Left hindlimb (tissue), 1 donor: ENCODE data around the gene MTCL1.

Experiments
- DNase-seq: peaks from one replicate; pipeline ENCODE4 v3.0.0-alpha.2; 2018

The MTCL1 gene

GRCh38 chr18:8776013-8776943 is 70.9 kb downstream of the MTCL1 start:
- DNase-seq, result no peak

- no peak for DNase-seq
These were observed 72.5 kb downstream of the MTCL1 start for GRCh38 chr18:8777846-8778245.

GRCh38 chr18:8778386-8778785 is 73.0 kb downstream of the MTCL1 start:
- DNase-seq, result no peak

- DNase-seq, result no peak
These were observed 73.5 kb downstream of the MTCL1 start for GRCh38 chr18:8778824-8779223.

GRCh38 chr18:8779251-8779650 is 73.9 kb downstream of the MTCL1 start:
- no peak for DNase-seq

- no peak for DNase-seq
These were observed 74.9 kb downstream of the MTCL1 start for GRCh38 chr18:8780227-8780626.

GRCh38 chr18:8781671-8782070 is 76.3 kb downstream of the MTCL1 start:
- DNase-seq, result no peak

- no peak for DNase-seq
These were observed 78.1 kb downstream of the MTCL1 start for GRCh38 chr18:8783335-8783993.

- no peak for DNase-seq
These were observed 78.7 kb downstream of the MTCL1 start for GRCh38 chr18:8783994-8784530.

GRCh38 chr18:8785261-8785660 is 79.9 kb downstream of the MTCL1 start:
- DNase-seq, result no peak

GRCh38 chr18:8785855-8786482 is 80.6 kb downstream of the MTCL1 start:
- DNase-seq, result no peak

GRCh38 chr18:8786483-8787370 is 81.4 kb downstream of the MTCL1 start:
- no peak for DNase-seq

GRCh38 chr18:8787371-8787670 is 82.0 kb downstream of the MTCL1 start:
- no peak for DNase-seq

GRCh38 chr18:8787794-8788193 is 82.4 kb downstream of the MTCL1 start:
- no peak for DNase-seq

GRCh38 chr18:8788503-8789429 is 83.4 kb downstream of the MTCL1 start:
- no peak for DNase-seq

- DNase-seq, result no peak
These were observed 85.9 kb downstream of the MTCL1 start for GRCh38 chr18:8791171-8791651.

- no peak for DNase-seq
These were observed 87.4 kb downstream of the MTCL1 start for GRCh38 chr18:8792688-8793316.

GRCh38 chr18:8793445-8794155 is 88.2 kb downstream of the MTCL1 start:
- no peak for DNase-seq

- no peak for DNase-seq
These were observed 89.0 kb downstream of the MTCL1 start for GRCh38 chr18:8794156-8794933.
